ENCODE measurements around the gene CXCL17. TPM values are rescaled to one million over a fixed set of nuclear protein-coding genes. Genes with fewer than 3 reads are reported as not detected.

CXCL17 gene
- total RNA-seq, 1 donor from 2014 or later: not detected

- H3K27me3 Mint-ChIP-seq (ENCODE audit: low read depth): peaks cover 8% of the 10 kb centered on the region
- H3K4me1 Mint-ChIP-seq (ENCODE audit: low read depth): peaks cover 9% of the 10 kb centered on the region
- intact Hi-C loops (cut with micrococcal nuclease): no loop called here
- no peak for DNase-seq (ENCODE audit: low spot score)
- no peaks in the 10 kb centered on the region for H3K9me3 Mint-ChIP-seq
- no peaks in the 10 kb centered on the region for H3K36me3 Mint-ChIP-seq (ENCODE audit: low read depth)
- H3K27ac Mint-ChIP-seq: no peak overlapping the region
- no peak overlapping the region for H3K4me3 Mint-ChIP-seq (ENCODE audit: low read depth)
These were observed 11.3 kb downstream of the CXCL17 start for GRCh38 chr19:42431486-42431885.

- intact Hi-C loops (cut with micrococcal nuclease): loop anchor here (10.0 kb wide), 2 partner anchors 324 to 1824 kb away; partner anchors contain the start of gene LTBP4
- no peaks in the 10 kb centered on the region for H3K9me3 Mint-ChIP-seq
- peaks cover 7% of the 10 kb centered on the region for H3K4me1 Mint-ChIP-seq (ENCODE audit: low read depth)
- DNase-seq (ENCODE audit: low spot score): no peak
- H3K27me3 Mint-ChIP-seq (ENCODE audit: low read depth): peaks cover 8% of the 10 kb centered on the region
- no peak overlapping the region for H3K4me3 Mint-ChIP-seq (ENCODE audit: low read depth)
- no peak overlapping the region for H3K27ac Mint-ChIP-seq
- H3K36me3 Mint-ChIP-seq (ENCODE audit: low read depth): no peaks in the 10 kb centered on the region
These were observed 14.1 kb downstream of the CXCL17 start for GRCh38 chr19:42428676-42429075.

DNA sequence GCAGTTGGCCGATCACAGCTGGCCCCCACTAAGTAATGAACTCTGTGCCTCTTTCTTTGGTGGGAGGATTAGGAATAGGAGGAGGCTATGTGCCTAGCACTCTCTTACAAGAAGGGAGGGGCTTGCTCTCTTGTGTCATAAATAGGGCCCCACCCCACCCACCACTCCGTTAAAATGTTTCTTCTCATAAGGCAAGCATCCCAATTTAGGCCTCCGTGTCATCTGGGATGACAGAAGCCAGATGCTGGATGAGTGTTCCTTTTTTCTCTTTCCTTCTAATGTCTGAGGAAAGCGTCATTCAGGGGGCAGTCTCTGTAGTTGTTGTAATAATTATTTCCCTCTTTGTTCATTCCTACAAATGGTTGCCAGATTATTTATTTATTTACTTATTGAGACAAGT is 15.4 kb downstream of the CXCL17 start, which contains the start of gene LIPE:
Gene LIPE, minus strand, starts transcription at position 76 of the 400 bp plus-strand sequence. CDS start 239 bp downstream, outside the sequence.
- H3K27me3 Mint-ChIP-seq (ENCODE audit: low read depth): peaks cover 5% of the 10 kb centered on the region
- H3K4me3 Mint-ChIP-seq (ENCODE audit: low read depth): no peak within 1 kb of the TSS
- no peaks in the 10 kb centered on the region for H3K9me3 Mint-ChIP-seq
- peaks cover 12% of the 10 kb centered on the region for H3K4me1 Mint-ChIP-seq (ENCODE audit: low read depth)
- H3K27ac Mint-ChIP-seq: no peak within 1 kb of the TSS
- H3K36me3 Mint-ChIP-seq (ENCODE audit: low read depth): no peaks in the 10 kb centered on the region
- no peak for DNase-seq (ENCODE audit: low spot score)
- intact Hi-C loops (cut with micrococcal nuclease): loop anchor here (10.0 kb wide), 2 partner anchors 323 to 1823 kb away; partner anchors contain the start of gene LTBP4

DNA sequence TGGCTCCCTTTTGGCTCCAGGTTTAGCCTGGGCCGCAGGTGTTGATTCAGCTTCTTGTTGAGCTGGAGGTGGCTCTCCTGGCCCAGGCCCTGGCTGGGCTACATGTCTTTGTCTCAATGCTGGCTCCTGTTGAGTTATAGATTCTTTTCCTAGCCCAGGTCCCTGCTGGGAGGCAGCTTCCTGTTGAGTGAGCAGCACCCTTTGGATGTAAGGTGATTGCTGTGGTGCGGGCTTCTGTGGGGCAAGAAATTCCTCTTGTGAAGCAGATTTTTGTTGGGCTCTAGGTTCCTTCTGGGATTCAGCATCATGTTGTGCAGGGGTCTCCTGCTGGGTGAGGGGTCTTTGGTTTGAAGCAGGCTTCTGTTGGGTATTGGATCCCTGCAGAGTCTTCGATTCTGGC is 16.1 kb downstream of the CXCL17 start:
- intact Hi-C loops (cut with micrococcal nuclease): loop anchor here (10.0 kb wide), 2 partner anchors 322 to 1822 kb away; partner anchors contain the start of gene LTBP4
- no peak overlapping the region for H3K4me3 Mint-ChIP-seq (ENCODE audit: low read depth)
- no peak overlapping the region for H3K27ac Mint-ChIP-seq
- no peaks in the 10 kb centered on the region for H3K36me3 Mint-ChIP-seq (ENCODE audit: low read depth)
- H3K9me3 Mint-ChIP-seq: no peaks in the 10 kb centered on the region
- H3K27me3 Mint-ChIP-seq (ENCODE audit: low read depth): peaks cover 5% of the 10 kb centered on the region
- peaks cover 17% of the 10 kb centered on the region for H3K4me1 Mint-ChIP-seq (ENCODE audit: low read depth)
- DNase-seq (ENCODE audit: low spot score): no peak

DNA sequence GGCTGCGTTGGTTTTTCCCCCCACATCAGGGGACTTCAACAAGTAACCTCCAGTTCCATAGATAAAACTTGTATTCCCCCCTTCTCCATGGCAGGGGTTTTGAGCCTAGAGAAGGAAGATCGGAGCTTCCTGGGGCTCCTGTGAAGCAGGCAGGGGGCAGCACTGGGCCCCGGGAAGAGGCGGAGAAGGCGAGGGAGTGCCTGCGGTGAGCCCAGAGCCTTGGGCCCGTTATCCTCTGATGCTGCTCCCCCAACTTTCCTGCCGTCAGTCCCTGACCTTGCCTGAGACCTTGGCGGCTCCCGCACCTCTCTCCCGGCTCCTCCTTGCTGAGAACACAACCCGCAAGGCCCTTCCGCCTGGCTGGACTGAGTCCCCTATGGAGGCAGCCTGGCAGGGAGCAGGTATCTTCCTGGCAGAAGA is 18.0 kb downstream of the CXCL17 start:
- H3K4me3 Mint-ChIP-seq (ENCODE audit: low read depth): peak overlapping the region; percentile 99
- no peaks in the 10 kb centered on the region for H3K9me3 Mint-ChIP-seq
- H3K27me3 Mint-ChIP-seq (ENCODE audit: low read depth): peaks cover 2% of the 10 kb centered on the region

DNA sequence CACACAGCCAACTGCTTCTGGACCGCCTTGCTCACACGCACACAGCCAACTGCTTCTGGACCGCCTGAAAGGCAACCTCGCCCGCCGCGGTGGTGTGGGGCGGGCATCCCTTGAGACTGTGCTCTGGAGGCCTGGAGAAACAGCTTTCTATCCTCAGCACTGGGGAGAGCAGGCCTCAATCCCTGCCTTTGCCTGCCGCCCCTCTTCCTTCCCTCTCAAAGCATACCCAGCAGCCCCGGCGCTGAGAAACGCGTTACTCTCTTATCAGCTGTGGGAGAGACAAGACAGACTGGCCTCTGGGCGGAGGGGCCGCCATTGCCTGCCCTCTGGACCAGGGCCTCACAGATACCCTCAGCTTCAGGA is 18.4 kb downstream of the CXCL17 start:
- H3K4me1 Mint-ChIP-seq (ENCODE audit: low read depth): peaks cover 33% of the 10 kb centered on the region
- H3K9me3 Mint-ChIP-seq: no peaks in the 10 kb centered on the region
- no peak overlapping the region for H3K27ac Mint-ChIP-seq
- H3K4me3 Mint-ChIP-seq (ENCODE audit: low read depth): peak overlapping the region; percentile 99
- peaks cover 3% of the 10 kb centered on the region for H3K36me3 Mint-ChIP-seq (ENCODE audit: low read depth)
- intact Hi-C loops (cut with micrococcal nuclease): loop anchor here (5.0 to 10.0 kb wide), 3 partner anchors 182 to 1820 kb away; partner anchors contain the start of genes GSK3A and LTBP4
- DNase-seq (ENCODE audit: low spot score): no peak
- H3K27me3 Mint-ChIP-seq (ENCODE audit: low read depth): peaks cover 2% of the 10 kb centered on the region

More for the DNA sequence above, 18.0 kb downstream of the CXCL17 start:
- peaks cover 3% of the 10 kb centered on the region for H3K36me3 Mint-ChIP-seq (ENCODE audit: low read depth)
- peaks cover 33% of the 10 kb centered on the region for H3K4me1 Mint-ChIP-seq (ENCODE audit: low read depth)
- intact Hi-C loops (cut with micrococcal nuclease): loop anchor here (5.0 to 10.0 kb wide), 3 partner anchors 182 to 1820 kb away; partner anchors contain the start of genes GSK3A and LTBP4
- no peak overlapping the region for H3K27ac Mint-ChIP-seq
- no peak for DNase-seq (ENCODE audit: low spot score)

DNA sequence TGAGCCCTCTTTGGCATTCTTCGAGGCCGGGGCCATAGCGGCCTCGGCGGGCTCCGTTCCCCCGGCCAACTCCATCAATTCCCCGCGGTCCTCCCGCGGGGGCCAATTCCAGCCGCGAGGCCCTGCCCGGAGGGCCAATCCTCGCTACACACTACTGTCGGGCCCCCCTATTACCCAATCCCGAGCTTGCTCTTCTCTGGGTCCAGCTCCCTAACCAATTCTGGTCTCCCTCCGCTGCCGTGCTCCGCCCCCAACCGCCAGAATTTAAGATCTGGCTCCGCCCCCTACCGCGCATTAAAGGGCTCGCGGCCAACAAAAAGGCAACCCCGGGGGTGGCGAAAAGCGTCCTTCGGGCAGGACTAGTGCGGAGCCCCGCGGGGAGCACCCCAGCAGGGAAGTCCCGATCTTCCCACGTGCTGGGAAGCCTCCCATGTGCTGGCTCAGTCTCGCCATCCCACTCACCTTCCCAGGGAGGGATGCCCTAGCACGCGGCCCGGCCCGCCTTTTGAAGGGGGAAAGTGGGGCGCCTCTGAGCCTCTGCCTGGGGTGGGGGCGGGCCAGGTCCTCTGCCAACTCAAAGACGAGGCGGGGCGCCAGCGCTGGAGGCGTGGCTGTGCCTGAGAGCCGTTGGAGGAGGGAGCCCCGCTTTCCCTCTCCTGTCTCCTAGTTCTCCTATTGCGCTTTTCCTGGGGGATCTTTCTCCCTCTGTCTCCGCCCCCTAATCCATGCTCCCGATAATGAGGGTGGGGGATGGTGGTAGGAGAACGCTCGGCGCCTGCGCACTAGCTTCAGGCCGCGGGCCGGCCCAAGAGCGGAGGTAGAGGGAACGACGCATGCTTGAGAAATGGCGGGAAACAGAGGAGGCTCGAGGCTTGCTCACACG is 19.0 kb downstream of the CXCL17 start:
- H3K27me3 Mint-ChIP-seq (ENCODE audit: low read depth): peaks cover 2% of the 10 kb centered on the region
- H3K4me1 Mint-ChIP-seq (ENCODE audit: low read depth): peaks cover 33% of the 10 kb centered on the region
- no peaks in the 10 kb centered on the region for H3K9me3 Mint-ChIP-seq
- H3K27ac Mint-ChIP-seq: peak overlapping the region; percentile 89
- intact Hi-C loops (cut with micrococcal nuclease): loop anchor here (1.0 to 10.0 kb wide), 6 partner anchors 10 to 1819 kb away; partner anchors contain the start of genes GSK3A and LTBP4
- peak; percentile 94 for DNase-seq (ENCODE audit: low spot score)
- peak overlapping the region; percentile 99 for H3K4me3 Mint-ChIP-seq (ENCODE audit: low read depth)
- H3K36me3 Mint-ChIP-seq (ENCODE audit: low read depth): peaks cover 5% of the 10 kb centered on the region

GRCh38 chr19:42422901-42423461 is 19.8 kb downstream of the CXCL17 start:
- Mint-ChIP-seq H3K9me3 (no peaks in the 10 kb centered on the region), H3K4me1 (ENCODE audit: low read depth) (peaks cover 33% of the 10 kb centered on the region), H3K4me3 (ENCODE audit: low read depth) (peak overlapping the region; percentile 99), H3K36me3 (ENCODE audit: low read depth) (peaks cover 6% of the 10 kb centered on the region), H3K27me3 (ENCODE audit: low read depth) (no peaks in the 10 kb centered on the region), H3K27ac (peak overlapping the region; percentile 89)
- intact Hi-C loops (cut with micrococcal nuclease): loop anchor here (1.0 to 10.0 kb wide), 6 partner anchors 10 to 1818 kb away; partner anchors contain the start of genes GSK3A and LTBP4
- DNase-seq (ENCODE audit: low spot score): no peak

DNA sequence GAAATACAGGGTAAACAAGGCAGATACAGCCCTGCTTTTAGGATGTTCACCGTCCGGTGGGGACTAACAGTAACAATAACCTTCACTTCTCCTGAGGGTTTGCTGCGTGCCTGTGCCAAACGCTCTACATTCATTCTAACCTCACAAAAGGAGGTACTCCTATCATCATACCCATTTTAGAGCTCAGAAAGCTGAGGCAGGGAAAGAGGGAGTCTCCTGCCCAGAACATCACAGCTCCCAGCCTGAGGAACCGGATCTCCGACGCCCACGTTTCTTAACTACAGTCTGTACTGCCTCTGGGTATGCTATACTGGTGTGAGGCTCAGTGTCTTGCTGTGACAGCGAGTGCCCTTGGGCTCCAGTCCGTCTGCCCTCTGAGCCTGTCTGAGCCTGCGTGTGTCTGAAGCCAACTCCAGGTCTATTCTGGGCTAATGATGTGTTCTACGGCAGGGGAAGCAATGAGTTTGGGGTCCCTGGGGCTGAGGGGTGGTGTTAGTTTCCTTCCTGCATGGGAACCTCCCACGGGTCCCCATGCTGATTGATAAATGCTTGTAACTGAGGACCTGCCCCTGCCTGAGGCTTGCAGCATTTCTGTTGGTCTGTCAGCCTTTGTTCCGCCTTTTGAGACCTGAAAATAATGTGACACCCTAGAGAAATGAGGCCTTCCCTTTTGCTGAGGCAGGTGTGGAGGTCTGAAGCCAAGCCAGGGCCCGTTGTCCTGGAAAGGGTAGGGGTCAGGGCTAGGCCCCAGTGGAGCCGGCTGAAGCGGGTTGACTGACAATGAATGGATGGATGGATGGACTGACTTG is 20.4 kb downstream of the CXCL17 start:
- Mint-ChIP-seq H3K4me1 (ENCODE audit: low read depth) (peaks cover 31% of the 10 kb centered on the region), H3K4me3 (ENCODE audit: low read depth) (peak overlapping the region; percentile 99), H3K27ac (peak overlapping the region; percentile 89), H3K9me3 (no peaks in the 10 kb centered on the region), H3K27me3 (ENCODE audit: low read depth) (no peaks in the 10 kb centered on the region), H3K36me3 (ENCODE audit: low read depth) (peaks cover 6% of the 10 kb centered on the region)
- intact Hi-C loops (cut with micrococcal nuclease): loop anchor here (2.0 to 10.0 kb wide), 5 partner anchors 19 to 1817 kb away; partner anchors contain the start of genes GSK3A and LTBP4
- DNase-seq (ENCODE audit: low spot score): no peak

DNA sequence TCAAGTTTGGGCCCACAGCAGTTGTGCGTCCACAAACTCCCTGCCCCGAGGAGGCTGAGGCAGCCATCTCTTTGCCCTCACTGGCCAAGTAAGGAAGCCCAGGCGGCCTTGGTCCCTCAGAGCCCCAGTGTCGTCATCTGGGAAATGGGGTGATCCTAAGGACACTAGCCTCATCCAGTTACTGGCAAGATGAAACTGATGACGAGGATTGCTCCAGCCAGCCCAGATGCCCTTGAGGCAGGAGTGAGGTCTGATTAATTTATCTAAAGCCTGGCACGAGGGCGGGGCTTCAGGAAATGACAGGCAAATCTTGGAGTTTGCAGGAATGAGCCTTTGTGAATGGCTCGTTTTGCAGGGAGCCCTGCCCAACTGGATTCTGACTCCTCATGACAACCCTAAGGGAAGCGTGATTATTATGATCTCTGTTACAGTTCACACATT is 21.1 kb downstream of the CXCL17 start:
- no peaks in the 10 kb centered on the region for H3K27me3 Mint-ChIP-seq (ENCODE audit: low read depth)
- H3K36me3 Mint-ChIP-seq (ENCODE audit: low read depth): peaks cover 6% of the 10 kb centered on the region
- peak overlapping the region; percentile 99 for H3K4me3 Mint-ChIP-seq (ENCODE audit: low read depth)
- no peak for DNase-seq (ENCODE audit: low spot score)
- intact Hi-C loops (cut with micrococcal nuclease): loop anchor here (2.0 to 10.0 kb wide), 5 partner anchors 19 to 1817 kb away; partner anchors contain the start of genes GSK3A and LTBP4
- H3K27ac Mint-ChIP-seq: no peak overlapping the region
- peaks cover 31% of the 10 kb centered on the region for H3K4me1 Mint-ChIP-seq (ENCODE audit: low read depth)
- no peaks in the 10 kb centered on the region for H3K9me3 Mint-ChIP-seq

DNA sequence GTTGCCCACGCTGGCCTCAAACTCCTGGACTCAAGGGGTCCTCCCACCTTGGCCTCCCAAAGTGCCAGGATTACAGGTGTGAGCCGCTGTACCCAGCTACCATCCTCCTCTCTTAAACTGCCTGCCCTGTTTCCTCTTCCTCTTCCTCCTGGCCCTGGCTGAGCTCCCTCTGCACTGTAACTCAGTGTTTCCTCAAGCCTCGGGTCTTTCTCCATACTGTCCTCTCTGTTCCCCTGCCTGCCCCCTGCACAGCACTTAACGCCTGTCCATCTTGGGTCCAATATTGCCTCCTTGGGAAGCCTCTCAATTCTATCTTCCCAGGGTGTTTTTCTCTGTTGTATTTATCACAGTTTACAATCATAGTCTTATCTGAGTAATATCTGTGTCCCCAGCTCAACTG is 21.6 kb downstream of the CXCL17 start:
- intact Hi-C loops (cut with micrococcal nuclease): loop anchor here (5.0 to 10.0 kb wide), 3 partner anchors 179 to 1816 kb away; partner anchors contain the start of genes GSK3A and LTBP4
- no peak overlapping the region for H3K4me3 Mint-ChIP-seq (ENCODE audit: low read depth)

More for the DNA sequence above, 21.6 kb downstream of the CXCL17 start:
- no peak for DNase-seq (ENCODE audit: low spot score)
- Mint-ChIP-seq H3K36me3 (ENCODE audit: low read depth) (peaks cover 6% of the 10 kb centered on the region), H3K4me1 (ENCODE audit: low read depth) (peaks cover 31% of the 10 kb centered on the region), H3K27ac (no peak overlapping the region), H3K9me3 (no peaks in the 10 kb centered on the region), H3K27me3 (ENCODE audit: low read depth) (no peaks in the 10 kb centered on the region)
